Gastrocnemius medialis (tissue), 4 donors: Measurements from ENCODE around the gene LAIR2. TPM values are rescaled to one million over a fixed set of nuclear protein-coding genes. Genes with fewer than 3 reads are reported as not detected.

Source experiments
- ATAC-seq, 2 donors: fragments of 150-250 bp; one replicate each; pipeline ENCODE4 v1.9.1; 2016
- DNase-seq, 2 donors: peaks; one replicate each; pipeline ENCODE4 v3.0.0-alpha.2; 2019
- H3K27ac ChIP-seq, 4 donors: fragments of 200-600 bp; sonication (generic); 1 replicate in 1 of 4; 2 replicates in 3 of 4; pipeline ENCODE4 v1.5.1; 2016 to 2018; ENCODE audit warnings: mild to moderate bottlenecking in 2 of 4, moderate library complexity in 1 of 4
- H3K27me3 ChIP-seq, 3 donors: fragments of 200-600 bp; sonication (generic) in 2 of 3; 1 replicate in 1 of 3; 2 replicates in 2 of 3; pipeline versions ENCODE4 v1.5.1 to v1.6.0; 2016 to 2019; ENCODE audit warnings: mild to moderate bottlenecking in 1 of 3, moderate library complexity in 1 of 3
- H3K36me3 ChIP-seq, 2 donors: fragments of 200-600 bp; sonication (generic) in 1 of 2; one replicate each; pipeline ENCODE4 v1.5.1; 2017 to 2018
- H3K4me1 ChIP-seq, 2 donors: fragments of 200-600 bp; sonication (generic) in 1 of 2; one replicate each; pipeline ENCODE4 v1.5.1; 2016 to 2017; ENCODE audit warnings: mild to moderate bottlenecking in 2 of 2
- H3K4me3 ChIP-seq, 4 donors: fragments of 200-600 bp; sonication (generic) in 3 of 4; 1 replicate in 1 of 4; 2 replicates in 3 of 4; pipeline ENCODE4 v1.5.1; 2016 to 2019; ENCODE audit warnings: mild to moderate bottlenecking in 2 of 4
- H3K9me3 ChIP-seq, 3 donors: fragments of 200-600 bp; sonication (generic) in 2 of 3; 1 replicate in 1 of 3; 2 replicates in 2 of 3; pipeline ENCODE4 v1.5.1; 2016 to 2019
- CTCF ChIP-seq, 5 experiments: fragments of 450-650 bp in 3 of 5; fragments of 200-600 bp in 2 of 5; sonication (generic) in 2 of 5; IDR thresholded peaks in 4 of 5; conservative IDR thresholded peaks in 1 of 5; 1 replicate in 4 of 5; 2 replicates in 1 of 5; pipeline ENCODE4 v1.5.1; 2016 to 2019; ENCODE audit warnings: antibody characterized with exemption in 5 of 5, mild to moderate bottlenecking in 3 of 5, moderate library complexity in 3 of 5
- POLR2A ChIP-seq, 2 donors: fragments of 450-650 bp; IDR thresholded peaks; one replicate each; pipeline ENCODE4 v1.6.1; 2017; ENCODE audit warnings: antibody characterized with exemption in 2 of 2, mild to moderate bottlenecking in 2 of 2, moderate library complexity in 2 of 2
- in situ Hi-C, 4 donors: fragments of 200-750 bp; cut with MboI; loops; one replicate each; pipeline versions ENCODE4 v1.15.0 to v1.8.0; 2017; ENCODE audit warnings: low sequenced_read_pairs in 4 of 4
- intact Hi-C: fragments of 100-400 bp; cut with DNase I; formaldehyde crosslinking; loops from one replicate; pipeline ENCODE4 v1.15.1; 2023; ENCODE audit warnings: low total_unique reads
- total RNA-seq, 4 donors: library from RNA; depleted of rRNA; stranded (reverse); fragments of >200 nt; gene quantifications; one replicate each; pipeline versions ENCODE4 v1.1.0 to v1.2.3, GENCODE V29; 2016

Gene LAIR2
- total RNA-seq, 4 donors from 2014 or later = not detected

GRCh38 chr19:54554006-54554405, 51.4 kb downstream of the LAIR2 start:
- DNase-seq (no peak), ATAC-seq (no peak)
- no peaks in the 10 kb centered on the region for H3K9me3 ChIP-seq
- no peaks in the 10 kb centered on the region for H3K4me1 ChIP-seq
- H3K27me3 ChIP-seq = no peaks in the 10 kb centered on the region
- no peak overlapping the region for H3K4me3 ChIP-seq
- no peak overlapping the region for H3K27ac ChIP-seq
- intact Hi-C loops = no loop called here
- in situ Hi-C loops = no loop called here
- no peaks in the 10 kb centered on the region for H3K36me3 ChIP-seq
- TF ChIP-seq CTCF (IDR thresholded peaks at IDR 0.05 in 4 of 5, conservative IDR thresholded peaks at IDR 0.05 in 1 of 5) (no peak), POLR2A (IDR thresholded peaks at IDR 0.05) (no peak)

GRCh38 chr19:54554896-54555295, 52.3 kb downstream of the LAIR2 start:
- no peak overlapping the region for H3K4me3 ChIP-seq
- H3K36me3 ChIP-seq = no peaks in the 10 kb centered on the region
- ATAC-seq = no peak
- in situ Hi-C loops = no loop called here
- H3K4me1 ChIP-seq = no peaks in the 10 kb centered on the region
- no peak overlapping the region for H3K27ac ChIP-seq
- DNase-seq = no peak
- TF ChIP-seq CTCF (IDR thresholded peaks at IDR 0.05 in 4 of 5, conservative IDR thresholded peaks at IDR 0.05 in 1 of 5) (no peak), POLR2A (IDR thresholded peaks at IDR 0.05) (no peak)
- H3K9me3 ChIP-seq = no peaks in the 10 kb centered on the region
- H3K27me3 ChIP-seq = no peaks in the 10 kb centered on the region
- intact Hi-C loops = no loop called here

- Histone ChIP-seq H3K36me3 (no peaks in the 10 kb centered on the region), H3K27me3 (no peaks in the 10 kb centered on the region), H3K4me1 (no peaks in the 10 kb centered on the region), H3K27ac (no peak overlapping the region), H3K4me3 (no peak overlapping the region), H3K9me3 (no peaks in the 10 kb centered on the region)
- in situ Hi-C loops = no loop called here
- no peak for ATAC-seq
- no peak for DNase-seq
- TF ChIP-seq CTCF (IDR thresholded peaks at IDR 0.05 in 4 of 5, conservative IDR thresholded peaks at IDR 0.05 in 1 of 5) (no peak), POLR2A (IDR thresholded peaks at IDR 0.05) (no peak)
- intact Hi-C loops = no loop called here
These were observed 53.6 kb downstream of the LAIR2 start for GRCh38 chr19:54556194-54556593.

GRCh38 chr19:54558339-54558738, 55.7 kb downstream of the LAIR2 start:
- Histone ChIP-seq H3K36me3 (no peaks in the 10 kb centered on the region), H3K4me1 (no peaks in the 10 kb centered on the region), H3K27me3 (no peaks in the 10 kb centered on the region), H3K4me3 (no peak overlapping the region), H3K9me3 (peaks cover 0 to 5% (median 0%) of the 10 kb centered on the region in 3 donors), H3K27ac (no peak overlapping the region)
- ATAC-seq (no peak), DNase-seq (no peak)
- in situ Hi-C loops (no loop called here), intact Hi-C loops (no loop called here)
- TF ChIP-seq POLR2A (IDR thresholded peaks at IDR 0.05) = no peak
- TF ChIP-seq CTCF (IDR thresholded peaks at IDR 0.05 in 4 of 5, conservative IDR thresholded peaks at IDR 0.05 in 1 of 5) = no peak

Other genes starting within 250 kb of the LAIR2 start
- 1 to 10 TPM in 3 of 4 donors, under 1 TPM in 1; 0.70 to 5.9 (median 3.3) TPM for gene LILRB5, start 245.6 kb upstream of the LAIR2 start, total RNA-seq
- gene LILRB2, start 221.7 kb upstream of the LAIR2 start, total RNA-seq = 1 to 10 TPM in 3 of 4 donors, under 1 TPM in 1; 0.61 to 1.3 (median 1.2) TPM
- gene LILRA5, start 189.7 kb upstream of the LAIR2 start, total RNA-seq = 1 to 10 TPM in 2 of 4 donors, under 1 TPM in 1, not detected in 1; 0.98 to 2.4 (median 1.1) TPM
- gene LILRA4, start 163.7 kb upstream of the LAIR2 start, total RNA-seq = not detected
- gene LAIR1, start 137.9 kb upstream of the LAIR2 start, total RNA-seq = 1 to 10 TPM in 3 of 4 donors, under 1 TPM in 1; 0.12 to 3.5 (median 2.9) TPM
- gene TTYH1, start 87.4 kb upstream of the LAIR2 start, total RNA-seq = under 1 TPM in 1 of 4 donors, not detected in 3; 0.41 TPM
- 10 to 100 TPM in 3 of 4 donors, 1 to 10 TPM in 1; 9.9 to 49.5 (median 15.5) TPM for gene LENG8, start 53.6 kb upstream of the LAIR2 start, total RNA-seq
- gene LENG9, start 39.1 kb upstream of the LAIR2 start, total RNA-seq = 1 to 10 TPM; 1.5 to 4.9 (median 3.4) TPM
- gene CDC42EP5, start 29.5 kb upstream of the LAIR2 start, total RNA-seq = 1 to 10 TPM in 2 of 4 donors, under 1 TPM in 1, not detected in 1; 0.83 to 4.6 (median 4.2) TPM
- gene LILRA2, start 71.0 kb downstream of the LAIR2 start, total RNA-seq = 1 to 10 TPM in 1 of 4 donors, under 1 TPM in 2, not detected in 1; 0.44 to 1.0 (median 0.91) TPM
- gene LILRA1, start 90.8 kb downstream of the LAIR2 start, total RNA-seq = under 1 TPM in 2 of 4 donors, not detected in 2; 0.40 to 0.62 TPM
- under 1 TPM in 2 of 4 donors, not detected in 2; 0.39 to 0.69 TPM for gene LILRB1, start 127.7 kb downstream of the LAIR2 start, total RNA-seq
- gene LILRB4, start 160.2 kb downstream of the LAIR2 start, total RNA-seq = 1 to 10 TPM in 2 of 4 donors, under 1 TPM in 2; 0.24 to 4.0 (median 1.0) TPM
- not detected for gene KIR3DL3, start 221.6 kb downstream of the LAIR2 start, total RNA-seq
- gene KIR2DL3, start 235.7 kb downstream of the LAIR2 start, total RNA-seq = not detected